OCI-LY1 (cell line): ENCODE results near the gene ZAR1L.

Source experiments
- CTCF ChIP-seq: fragments of 200-600 bp; sonication (generic), shearing (Covaris generic); IDR thresholded peaks from 2 replicates; pipeline ENCODE4 v1.5.1; 2017; ENCODE audit warnings: mild to moderate bottlenecking, antibody characterized with exemption, low read length, moderate library complexity, mixed read lengths
- EZH2 ChIP-seq: fragments of 200-600 bp; sonication (generic), shearing (Covaris generic); IDR thresholded peaks from 2 replicates; pipeline ENCODE4 v1.8.0; 2017; ENCODE audit warnings: borderline replicate concordance, mixed run types, mild to moderate bottlenecking, antibody characterized with exemption, low read length, moderate library complexity, mixed read lengths

DNA sequence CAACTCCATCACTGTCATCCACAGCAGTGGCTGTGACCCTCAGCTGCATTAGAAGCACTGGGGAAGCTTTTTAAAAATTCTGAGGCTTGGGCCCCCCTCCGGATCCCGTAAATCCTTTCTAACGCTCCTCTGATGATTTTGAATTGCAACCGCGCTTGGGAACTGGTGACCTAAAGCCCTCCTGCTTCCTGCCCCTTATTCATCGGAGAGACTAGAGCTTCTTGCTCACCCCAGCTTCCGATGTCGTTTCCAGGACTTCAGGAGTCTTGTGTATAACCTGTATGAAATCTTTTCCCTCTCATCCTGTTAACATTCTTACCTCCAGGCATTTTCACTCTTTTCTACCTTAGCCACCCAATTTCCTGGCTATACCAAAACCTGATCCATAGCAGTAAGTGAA, 14.8 kb downstream of the ZAR1L start:
- no peak for TF ChIP-seq CTCF
- TF ChIP-seq EZH2, result no peak
